Measurements from ENCODE around the gene CEACAM3.

Gene CEACAM3

DNA sequence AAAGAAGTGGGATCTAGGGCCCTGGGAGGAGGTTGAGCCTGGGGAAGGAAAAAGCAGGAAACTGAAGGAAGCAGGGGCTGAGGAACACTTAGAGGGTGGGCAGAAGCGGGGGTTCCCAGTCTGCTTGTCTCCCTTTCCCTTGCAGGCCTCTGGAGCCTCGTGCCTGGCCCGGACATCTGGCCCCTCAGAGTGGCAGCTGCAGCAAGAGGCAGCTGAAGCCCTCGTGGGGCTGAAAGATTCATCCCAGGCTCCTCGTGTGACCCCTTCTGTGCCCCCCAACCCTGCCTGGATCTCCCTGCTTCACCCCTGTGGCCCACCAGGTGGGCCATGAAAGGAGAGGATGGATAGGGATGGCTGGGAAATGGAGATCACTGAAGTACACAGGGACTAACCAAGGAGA, 54.0 kb downstream of the CEACAM3 start:
- no peak overlapping the region for H4K8ac ChIP-seq (ENCODE audit: low read depth, low read length)
- H3K36me3 ChIP-seq (replicated peaks in 1 of 2; ENCODE audit: control insufficient read depth in 2 of 2, insufficient read depth in 2 of 2, low read length in 2 of 2): no peaks in the 10 kb centered on the region
- H2BK120ac ChIP-seq (ENCODE audit: low read depth, low read length): no peak overlapping the region
- peaks cover 0 to 2% of the 10 kb centered on the region in 2 donors for H3K9me3 ChIP-seq (replicated peaks in 1 of 2; ENCODE audit: control insufficient read depth in 2 of 2, insufficient read depth in 1 of 2, low read depth in 1 of 2, low read length in 2 of 2)
- H3K4ac ChIP-seq (ENCODE audit: low read length): no peak overlapping the region
- H4K91ac ChIP-seq (ENCODE audit: low read depth, low read length, poor library complexity): no peak overlapping the region
- H3K4me1 ChIP-seq (ENCODE audit: control insufficient read depth in 2 of 2, insufficient read depth in 1 of 2, low read depth in 1 of 2, low read length in 2 of 2): no peaks in the 10 kb centered on the region
- no peak overlapping the region for H3K27ac ChIP-seq (replicated peaks; ENCODE audit: low read length)
- H3K27me3 ChIP-seq (ENCODE audit: control insufficient read depth in 3 of 3, insufficient read depth in 3 of 3, low read depth in 1 of 3, low read length in 3 of 3): peaks cover 0 to 72% (median 0%) of the 10 kb centered on the region in 3 experiments
- no peak overlapping the region for H3K9ac ChIP-seq (ENCODE audit: low read depth, low read length, poor library complexity)
- no peak overlapping the region for H3K14ac ChIP-seq (ENCODE audit: low read length)
- H2AK5ac ChIP-seq (ENCODE audit: low read depth, low read length): no peak overlapping the region
- no peak overlapping the region for H2BK15ac ChIP-seq (ENCODE audit: low read length)
- H3K18ac ChIP-seq (ENCODE audit: low read length): peak overlapping the region; percentile 16
- no peak overlapping the region for H3K4me2 ChIP-seq (ENCODE audit: insufficient read depth, low read length, poor library complexity, severe bottlenecking)
- no peak overlapping the region for H2BK12ac ChIP-seq (ENCODE audit: low read length)
- H2BK5ac ChIP-seq (ENCODE audit: low read length): no peak overlapping the region
- H3K23ac ChIP-seq (ENCODE audit: low read depth, low read length, poor library complexity): no peak overlapping the region
- H3K79me1 ChIP-seq (ENCODE audit: low read depth, low read length): no peaks in the 10 kb centered on the region
- DNase-seq (ENCODE audit: low spot score): no peak
- WGBS, 2 donors (ENCODE audit: extremely low coverage in 2 of 2, insufficient read length in 2 of 2, insufficient replicate concordance in 1 of 2): no CpG with 5 or more reads among the region's 5 CpGs
- H2AFZ ChIP-seq (ENCODE audit: low read length): no peak overlapping the region
- H3K4me3 ChIP-seq (ENCODE audit: low read length in 2 of 2): no peak overlapping the region

DNA sequence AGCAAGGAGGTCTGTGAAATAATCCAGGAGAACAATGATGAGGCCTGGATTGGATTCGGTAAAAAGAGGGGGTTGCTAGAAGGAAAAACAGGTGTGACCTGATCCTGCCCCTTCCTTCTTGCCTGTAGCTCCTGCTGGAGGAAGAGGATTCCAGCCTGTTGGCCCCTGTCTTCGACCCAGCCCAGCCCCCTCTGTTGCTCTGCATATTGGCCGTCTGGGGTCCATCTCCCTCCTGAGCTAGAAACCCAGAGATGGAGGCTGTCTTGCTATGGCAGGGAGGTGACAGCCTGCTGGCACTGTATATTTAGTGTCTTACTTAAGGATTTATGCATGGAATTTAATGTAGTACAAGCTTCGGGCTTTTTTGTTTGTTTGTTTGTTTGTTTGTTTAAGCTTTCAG, 55.1 kb downstream of the CEACAM3 start:
- Histone ChIP-seq H3K23ac (ENCODE audit: low read depth, low read length, poor library complexity) (no peak overlapping the region), H3K9me3 (replicated peaks in 1 of 2; ENCODE audit: control insufficient read depth in 2 of 2, insufficient read depth in 1 of 2, low read depth in 1 of 2, low read length in 2 of 2) (peaks cover 0 to 2% of the 10 kb centered on the region in 2 donors), H3K36me3 (replicated peaks in 1 of 2; ENCODE audit: control insufficient read depth in 2 of 2, insufficient read depth in 2 of 2, low read length in 2 of 2) (no peaks in the 10 kb centered on the region), H2AK5ac (ENCODE audit: low read depth, low read length) (no peak overlapping the region), H4K91ac (ENCODE audit: low read depth, low read length, poor library complexity) (no peak overlapping the region), H3K27me3 (ENCODE audit: control insufficient read depth in 3 of 3, insufficient read depth in 3 of 3, low read depth in 1 of 3, low read length in 3 of 3) (peaks cover 0 to 75% (median 0%) of the 10 kb centered on the region in 3 experiments), H2BK12ac (ENCODE audit: low read length) (no peak overlapping the region), H3K4me2 (ENCODE audit: insufficient read depth, low read length, poor library complexity, severe bottlenecking) (no peak overlapping the region), H2BK15ac (ENCODE audit: low read length) (no peak overlapping the region), H3K79me1 (ENCODE audit: low read depth, low read length) (no peaks in the 10 kb centered on the region), H2BK5ac (ENCODE audit: low read length) (no peak overlapping the region), H3K9ac (ENCODE audit: low read depth, low read length, poor library complexity) (no peak overlapping the region), H3K27ac (replicated peaks; ENCODE audit: low read length) (no peak overlapping the region), H3K4me1 (ENCODE audit: control insufficient read depth in 2 of 2, insufficient read depth in 1 of 2, low read depth in 1 of 2, low read length in 2 of 2) (no peaks in the 10 kb centered on the region), H4K8ac (ENCODE audit: low read depth, low read length) (no peak overlapping the region), H3K4ac (ENCODE audit: low read length) (no peak overlapping the region), H3K18ac (ENCODE audit: low read length) (no peak overlapping the region), H2AFZ (ENCODE audit: low read length) (no peak overlapping the region), H3K4me3 (ENCODE audit: low read length in 2 of 2) (no peak overlapping the region), H2BK120ac (ENCODE audit: low read depth, low read length) (no peak overlapping the region), H3K14ac (ENCODE audit: low read length) (no peak overlapping the region)
- WGBS, 2 donors (ENCODE audit: extremely low coverage in 2 of 2, insufficient read length in 2 of 2, insufficient replicate concordance in 1 of 2): no CpG with 5 or more reads among the region's 4 CpGs
- no peak for DNase-seq (ENCODE audit: low spot score)

DNA sequence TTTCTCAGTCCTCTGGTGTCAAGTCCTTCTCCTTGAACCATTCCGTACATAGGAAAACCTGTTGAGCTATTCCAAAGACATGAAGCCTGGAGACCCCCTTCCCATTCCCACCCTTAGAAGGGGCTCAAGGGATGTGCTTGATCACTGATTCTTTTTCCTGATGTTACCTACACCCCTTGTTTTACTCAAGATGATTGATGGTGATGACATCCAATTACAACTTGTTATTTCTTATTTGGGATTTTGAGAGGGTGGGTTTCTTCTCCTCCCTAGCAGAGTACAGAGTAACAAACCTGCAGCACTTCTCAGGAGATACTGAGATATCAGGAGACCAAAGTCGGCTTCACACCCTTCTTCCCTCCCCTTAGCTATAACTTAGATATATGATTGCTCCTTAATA, 57.0 kb downstream of the CEACAM3 start:
- Histone ChIP-seq H2BK120ac (ENCODE audit: low read depth, low read length) (no peak overlapping the region), H3K9ac (ENCODE audit: low read depth, low read length, poor library complexity) (no peak overlapping the region), H2AK5ac (ENCODE audit: low read depth, low read length) (no peak overlapping the region), H3K23ac (ENCODE audit: low read depth, low read length, poor library complexity) (no peak overlapping the region), H2BK12ac (ENCODE audit: low read length) (no peak overlapping the region), H3K4ac (ENCODE audit: low read length) (no peak overlapping the region), H3K79me1 (ENCODE audit: low read depth, low read length) (no peaks in the 10 kb centered on the region), H3K27me3 (ENCODE audit: control insufficient read depth in 3 of 3, insufficient read depth in 3 of 3, low read depth in 1 of 3, low read length in 3 of 3) (peaks cover 0 to 68% (median 0%) of the 10 kb centered on the region in 3 experiments), H3K9me3 (replicated peaks in 1 of 2; ENCODE audit: control insufficient read depth in 2 of 2, insufficient read depth in 1 of 2, low read depth in 1 of 2, low read length in 2 of 2) (peaks cover 0 to 2% of the 10 kb centered on the region in 2 donors), H3K18ac (ENCODE audit: low read length) (no peak overlapping the region), H3K4me1 (ENCODE audit: control insufficient read depth in 2 of 2, insufficient read depth in 1 of 2, low read depth in 1 of 2, low read length in 2 of 2) (no peaks in the 10 kb centered on the region), H3K27ac (replicated peaks; ENCODE audit: low read length) (no peak overlapping the region), H3K4me3 (ENCODE audit: low read length in 2 of 2) (no peak overlapping the region), H3K14ac (ENCODE audit: low read length) (no peak overlapping the region), H3K4me2 (ENCODE audit: insufficient read depth, low read length, poor library complexity, severe bottlenecking) (no peak overlapping the region), H2AFZ (ENCODE audit: low read length) (no peak overlapping the region), H4K8ac (ENCODE audit: low read depth, low read length) (no peak overlapping the region), H3K36me3 (replicated peaks in 1 of 2; ENCODE audit: control insufficient read depth in 2 of 2, insufficient read depth in 2 of 2, low read length in 2 of 2) (no peaks in the 10 kb centered on the region), H4K91ac (ENCODE audit: low read depth, low read length, poor library complexity) (no peak overlapping the region), H2BK5ac (ENCODE audit: low read length) (no peak overlapping the region), H2BK15ac (ENCODE audit: low read length) (no peak overlapping the region)
- DNase-seq (ENCODE audit: low spot score): no peak
- no CpG with 5 or more reads among the region's 2 CpGs for WGBS, 2 donors (ENCODE audit: extremely low coverage in 2 of 2, insufficient read length in 2 of 2, insufficient replicate concordance in 1 of 2)

DNA sequence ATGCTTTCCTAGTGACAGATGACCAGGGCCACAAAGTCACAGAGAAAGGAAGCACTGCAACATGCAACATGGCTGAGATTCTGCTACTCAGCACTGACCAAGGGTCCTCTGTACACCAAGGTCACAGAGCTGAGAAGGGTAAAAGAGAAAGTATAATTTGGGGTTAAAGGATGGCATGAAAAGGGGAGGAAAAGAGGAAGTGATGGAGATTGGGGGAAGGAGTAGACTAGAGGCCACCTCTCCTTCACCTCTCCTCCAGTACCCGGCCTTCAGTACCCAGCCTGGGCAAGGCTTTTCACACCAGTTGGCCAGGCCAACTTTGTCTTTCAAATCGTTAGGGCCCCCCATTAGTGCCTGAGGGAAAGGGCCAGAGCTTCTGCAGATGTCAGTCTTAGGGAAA, 57.4 kb downstream of the CEACAM3 start:
- no peak overlapping the region for H2BK120ac ChIP-seq (ENCODE audit: low read depth, low read length)

More for the DNA sequence above, 57.4 kb downstream of the CEACAM3 start:
- no peak overlapping the region for H3K4ac ChIP-seq (ENCODE audit: low read length)
- H3K18ac ChIP-seq (ENCODE audit: low read length): no peak overlapping the region
- no peaks in the 10 kb centered on the region for H3K36me3 ChIP-seq (replicated peaks in 1 of 2; ENCODE audit: control insufficient read depth in 2 of 2, insufficient read depth in 2 of 2, low read length in 2 of 2)
- no peaks in the 10 kb centered on the region for H3K4me1 ChIP-seq (ENCODE audit: control insufficient read depth in 2 of 2, insufficient read depth in 1 of 2, low read depth in 1 of 2, low read length in 2 of 2)
- H3K4me2 ChIP-seq (ENCODE audit: insufficient read depth, low read length, poor library complexity, severe bottlenecking): no peak overlapping the region
- no peak overlapping the region for H3K9ac ChIP-seq (ENCODE audit: low read depth, low read length, poor library complexity)
- no peak overlapping the region for H4K8ac ChIP-seq (ENCODE audit: low read depth, low read length)
- no peak overlapping the region for H2BK12ac ChIP-seq (ENCODE audit: low read length)
- no peak for DNase-seq (ENCODE audit: low spot score)
- no peak overlapping the region for H4K91ac ChIP-seq (ENCODE audit: low read depth, low read length, poor library complexity)
- H3K27ac ChIP-seq (replicated peaks; ENCODE audit: low read length): no peak overlapping the region
- H3K9me3 ChIP-seq (replicated peaks in 1 of 2; ENCODE audit: control insufficient read depth in 2 of 2, insufficient read depth in 1 of 2, low read depth in 1 of 2, low read length in 2 of 2): peaks cover 0 to 2% of the 10 kb centered on the region in 2 donors
- H2AK5ac ChIP-seq (ENCODE audit: low read depth, low read length): no peak overlapping the region
- peaks cover 0 to 64% (median 0%) of the 10 kb centered on the region in 3 experiments for H3K27me3 ChIP-seq (ENCODE audit: control insufficient read depth in 3 of 3, insufficient read depth in 3 of 3, low read depth in 1 of 3, low read length in 3 of 3)
- H3K23ac ChIP-seq (ENCODE audit: low read depth, low read length, poor library complexity): no peak overlapping the region
- H2BK5ac ChIP-seq (ENCODE audit: low read length): no peak overlapping the region
- no peak overlapping the region for H2BK15ac ChIP-seq (ENCODE audit: low read length)
- no peak overlapping the region for H2AFZ ChIP-seq (ENCODE audit: low read length)
- no peaks in the 10 kb centered on the region for H3K79me1 ChIP-seq (ENCODE audit: low read depth, low read length)
- WGBS, 2 donors (ENCODE audit: extremely low coverage in 2 of 2, insufficient read length in 2 of 2, insufficient replicate concordance in 1 of 2): no CpG with 5 or more reads among the region's 2 CpGs
- no peak overlapping the region for H3K14ac ChIP-seq (ENCODE audit: low read length)
- H3K4me3 ChIP-seq (ENCODE audit: low read length in 2 of 2): no peak overlapping the region
